Activated CD8-positive, alpha-beta memory T cell treated with anti-CD3 and anti-CD28 coated beads, Interleukin-2, amount 50 U/mL, for 4 hours (primary cell): ENCODE results near the gene GIPC3.
"Not testable (repeated sequence)": the region's sequence is repeated elsewhere in the genome, so short reads cannot be mapped to it uniquely, and the experiment has no call there.

Experiments
- DNase-seq: peaks from one replicate; pipeline ENCODE4 v3.0.0-alpha.2; 2020

GIPC3 gene

GRCh38 chr19:3618811-3619630 is 33.7 kb downstream of the GIPC3 start:
- DNase-seq = no peak

- DNase-seq = no peak
Measured at GRCh38 chr19:3619631-3620012, 34.3 kb downstream of the GIPC3 start.

GRCh38 chr19:3620145-3620816 is 35.0 kb downstream of the GIPC3 start:
- DNase-seq = no peak

- DNase-seq = no peak
Measured at GRCh38 chr19:3620817-3621547, 35.7 kb downstream of the GIPC3 start.

GRCh38 chr19:3621689-3622088 is 36.4 kb downstream of the GIPC3 start:
- no peak for DNase-seq

GRCh38 chr19:3622224-3622623 is 36.9 kb downstream of the GIPC3 start:
- DNase-seq = no peak

GRCh38 chr19:3623716-3624115 is 38.4 kb downstream of the GIPC3 start:
- no peak for DNase-seq

- DNase-seq = no peak
Measured at GRCh38 chr19:3625996-3626472, 40.8 kb downstream of the GIPC3 start.

GRCh38 chr19:3626473-3627350 is 41.4 kb downstream of the GIPC3 start, which contains the start of gene CACTIN:
TSS of gene CACTIN (minus strand) at chr19:3626790. CDS start at chr19:3626762, 28 bp downstream.
- peak; percentile 98 for DNase-seq

- no peak for DNase-seq
Measured at GRCh38 chr19:3627351-3627723, 42.1 kb downstream of the GIPC3 start.

- not testable (repeated sequence) for DNase-seq
Measured at GRCh38 chr19:3628766-3629165, 43.5 kb downstream of the GIPC3 start.

GRCh38 chr19:3631053-3631861 is 46.0 kb downstream of the GIPC3 start:
- no peak for DNase-seq

GRCh38 chr19:3632098-3632497 is 46.8 kb downstream of the GIPC3 start:
- DNase-seq = no peak

- DNase-seq = no peak
Measured at GRCh38 chr19:3632739-3633558, 47.7 kb downstream of the GIPC3 start.

GRCh38 chr19:3633559-3633988 is 48.3 kb downstream of the GIPC3 start:
- DNase-seq = no peak

GRCh38 chr19:3634496-3635045 is 49.3 kb downstream of the GIPC3 start:
- DNase-seq = no peak

GRCh38 chr19:3636506-3636905 is 51.2 kb downstream of the GIPC3 start:
- no peak for DNase-seq

- no peak for DNase-seq
Measured at GRCh38 chr19:3636962-3637361, 51.7 kb downstream of the GIPC3 start.

GRCh38 chr19:3637621-3638020 is 52.3 kb downstream of the GIPC3 start:
- no peak for DNase-seq
